ENCODE measurements around the gene CD68. TPM values are rescaled to one million over a fixed set of nuclear protein-coding genes. Genes with fewer than 3 reads are reported as not detected.

Gene CD68
- total and polyA plus RNA-seq, 12 donors = 19.4 to 207 (median 145) TPM

DNA sequence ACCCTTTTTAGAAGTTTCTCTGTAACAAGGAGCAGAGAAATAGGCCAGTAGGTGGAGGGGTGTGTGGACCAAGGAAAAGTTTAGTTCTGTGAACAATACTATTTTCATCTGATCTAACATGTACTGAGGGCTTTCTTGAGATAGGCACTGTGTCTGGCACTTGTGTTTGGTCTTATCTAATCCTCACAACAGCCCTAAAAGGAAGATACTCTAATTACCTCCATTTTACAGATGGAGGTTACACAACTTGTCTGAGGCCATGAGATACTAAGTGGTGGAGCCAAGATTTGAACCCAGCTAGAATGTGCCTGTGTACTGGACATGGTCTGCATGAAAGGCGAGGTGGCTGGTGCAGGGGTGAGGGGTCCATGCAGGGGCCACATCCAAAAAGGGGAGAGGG is 26.1 kb upstream of the CD68 start:
- Histone ChIP-seq H3K4me3 (no peak overlapping the region), H3K27ac (peak overlapping the region in 2 of 5 donors; percentile 48 to 56), H3K9me3 (replicated peaks in 1 of 3) (no peaks in the 10 kb centered on the region), H3K27me3 (no peaks in the 10 kb centered on the region), H3K36me3 (replicated peaks in 1 of 2) (no peaks in the 10 kb centered on the region), H3K4me1 (replicated peaks in 1 of 2) (peaks cover 23% of the 10 kb centered on the region in 2 donors)
- no peak for DNase-seq
- 88 to 100% (median 90%) methylated on average over 1 of the region's 1 CpG for WGBS, 4 donors
- intact Hi-C loops (cut with DNase I) = loop anchor here in 1 of 2 donors (10.0 kb wide), 1 partner anchor 199 kb away; the partner anchor contains the start of genes KCTD11 and TMEM95
- TF ChIP-seq, protein P1, sequence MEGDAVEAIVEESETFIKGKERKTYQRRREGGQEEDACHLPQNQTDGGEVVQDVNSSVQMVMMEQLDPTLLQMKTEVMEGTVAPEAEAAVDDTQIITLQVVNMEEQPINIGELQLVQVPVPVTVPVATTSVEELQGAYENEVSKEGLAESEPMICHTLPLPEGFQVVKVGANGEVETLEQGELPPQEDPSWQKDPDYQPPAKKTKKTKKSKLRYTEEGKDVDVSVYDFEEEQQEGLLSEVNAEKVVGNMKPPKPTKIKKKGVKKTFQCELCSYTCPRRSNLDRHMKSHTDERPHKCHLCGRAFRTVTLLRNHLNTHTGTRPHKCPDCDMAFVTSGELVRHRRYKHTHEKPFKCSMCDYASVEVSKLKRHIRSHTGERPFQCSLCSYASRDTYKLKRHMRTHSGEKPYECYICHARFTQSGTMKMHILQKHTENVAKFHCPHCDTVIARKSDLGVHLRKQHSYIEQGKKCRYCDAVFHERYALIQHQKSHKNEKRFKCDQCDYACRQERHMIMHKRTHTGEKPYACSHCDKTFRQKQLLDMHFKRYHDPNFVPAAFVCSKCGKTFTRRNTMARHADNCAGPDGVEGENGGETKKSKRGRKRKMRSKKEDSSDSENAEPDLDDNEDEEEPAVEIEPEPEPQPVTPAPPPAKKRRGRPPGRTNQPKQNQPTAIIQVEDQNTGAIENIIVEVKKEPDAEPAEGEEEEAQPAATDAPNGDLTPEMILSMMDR (IDR thresholded peaks at IDR 0.05) = no peak
- TF ChIP-seq POLR2A (IDR thresholded peaks at IDR 0.05) = no peak

GRCh38 chr17:7555320-7555948 is 24.0 kb upstream of the CD68 start:
- Histone ChIP-seq H3K27ac (no peak overlapping the region), H3K9me3 (replicated peaks in 1 of 3) (no peaks in the 10 kb centered on the region), H3K36me3 (replicated peaks in 1 of 2) (no peaks in the 10 kb centered on the region), H3K4me3 (no peak overlapping the region), H3K27me3 (no peaks in the 10 kb centered on the region), H3K4me1 (replicated peaks in 1 of 2) (peaks cover 17 to 34% of the 10 kb centered on the region in 2 donors)
- intact Hi-C loops (cut with DNase I) = loop anchor here in 1 of 2 donors (10.0 kb wide), 1 partner anchor 201 kb away; the partner anchor contains the start of genes KCTD11 and TMEM95
- no peak for TF ChIP-seq POLR2A (IDR thresholded peaks at IDR 0.05)
- TF ChIP-seq, protein P1 (IDR thresholded peaks at IDR 0.05) = no peak
- WGBS, 4 donors = 69 to 76% (median 71%) methylated on average over 10 of the region's 10 CpGs
- no peak for DNase-seq

- peak overlapping the region in 2 of 5 donors; percentile 95 to 97 for H3K27ac ChIP-seq
- no peak overlapping the region for H3K4me3 ChIP-seq
- intact Hi-C loops (cut with DNase I) = loop anchor here in 1 of 2 donors (10.0 kb wide), 1 partner anchor 202 kb away; the partner anchor contains the start of genes KCTD11 and TMEM95
- WGBS, 4 donors = 76 to 93% (median 91%) methylated on average over 8 to 12 of the region's 12 CpGs
- peaks cover 22 to 38% of the 10 kb centered on the region in 2 donors for H3K4me1 ChIP-seq (replicated peaks in 1 of 2)
- no peak for TF ChIP-seq POLR2A (IDR thresholded peaks at IDR 0.05)
- TF ChIP-seq, protein P1 (IDR thresholded peaks at IDR 0.05) = no peak
- DNase-seq = no peak
- no peaks in the 10 kb centered on the region for H3K36me3 ChIP-seq (replicated peaks in 1 of 2)
- no peaks in the 10 kb centered on the region for H3K27me3 ChIP-seq
- H3K9me3 ChIP-seq (replicated peaks in 1 of 3) = no peaks in the 10 kb centered on the region
Observed at GRCh38 chr17:7556627-7557026, 22.8 kb upstream of the CD68 start.

DNA sequence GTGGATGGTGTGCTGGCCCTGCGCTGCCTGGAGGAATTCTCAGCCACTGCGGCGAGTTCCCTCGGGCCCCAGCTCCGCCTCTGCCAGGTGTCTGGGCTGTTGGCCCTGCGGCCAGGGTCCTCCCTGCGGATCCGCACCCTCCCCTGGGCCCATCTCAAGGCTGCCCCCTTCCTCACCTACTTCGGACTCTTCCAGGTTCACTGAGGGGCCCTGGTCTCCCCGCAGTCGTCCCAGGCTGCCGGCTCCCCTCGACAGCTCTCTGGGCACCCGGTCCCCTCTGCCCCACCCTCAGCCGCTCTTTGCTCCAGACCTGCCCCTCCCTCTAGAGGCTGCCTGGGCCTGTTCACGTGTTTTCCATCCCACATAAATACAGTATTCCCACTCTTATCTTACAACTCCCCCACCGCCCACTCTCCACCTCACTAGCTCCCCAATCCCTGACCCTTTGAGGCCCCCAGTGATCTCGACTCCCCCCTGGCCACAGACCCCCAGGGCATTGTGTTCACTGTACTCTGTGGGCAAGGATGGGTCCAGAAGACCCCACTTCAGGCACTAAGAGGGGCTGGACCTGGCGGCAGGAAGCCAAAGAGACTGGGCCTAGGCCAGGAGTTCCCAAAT is 22.2 kb upstream of the CD68 start:
- intact Hi-C loops (cut with DNase I) = loop anchor here in 1 of 2 donors (10.0 kb wide), 1 partner anchor 202 kb away; the partner anchor contains the start of genes KCTD11 and TMEM95
- Histone ChIP-seq H3K27ac (peak overlapping the region; percentile 83 to 97 (median 92)), H3K4me3 (no peak overlapping the region)

More for the DNA sequence above, 22.2 kb upstream of the CD68 start:
- peaks cover 23 to 39% of the 10 kb centered on the region in 2 donors for H3K4me1 ChIP-seq (replicated peaks in 1 of 2)
- H3K9me3 ChIP-seq (replicated peaks in 1 of 3) = no peaks in the 10 kb centered on the region
- WGBS, 4 donors = 67 to 71% (median 69%) methylated on average over 19 of the region's 19 CpGs
- TF ChIP-seq, protein P1 (IDR thresholded peaks at IDR 0.05) = no peak
- no peak for TF ChIP-seq POLR2A (IDR thresholded peaks at IDR 0.05)
- H3K27me3 ChIP-seq = no peaks in the 10 kb centered on the region
- no peaks in the 10 kb centered on the region for H3K36me3 ChIP-seq (replicated peaks in 1 of 2)
- no peak for DNase-seq
